Measurements from ENCODE around the gene ZBTB16.

The ZBTB16 gene

DNA sequence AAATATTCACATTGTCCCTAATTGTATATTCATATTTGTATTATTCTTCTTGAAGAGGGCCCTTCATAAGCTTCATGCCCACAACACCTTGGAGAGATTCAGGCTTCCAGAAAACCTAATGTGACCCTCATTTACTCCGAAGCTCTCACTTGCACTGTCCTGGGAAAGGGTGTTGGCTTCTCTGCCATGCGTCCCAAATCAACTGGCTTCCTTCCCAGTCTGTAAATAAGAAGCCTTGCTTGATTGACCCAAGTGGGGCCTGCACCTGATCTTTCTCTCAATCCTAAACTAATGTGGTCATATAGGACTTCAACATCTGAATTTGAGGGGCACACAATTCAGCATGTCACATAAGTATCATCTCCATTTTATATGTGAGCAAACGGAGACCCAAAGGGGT lies 40.5 kb upstream of the ZBTB16 start:
- DNase-seq (ENCODE audit: low spot score): no peak
- in situ Hi-C loops (cut with MboI; ENCODE audit: low pct_unique_long_range_greater_than_20kb, low sequenced_read_pairs, unreplicated experiment): no loop called here
- TF ChIP-seq, protein P1, sequence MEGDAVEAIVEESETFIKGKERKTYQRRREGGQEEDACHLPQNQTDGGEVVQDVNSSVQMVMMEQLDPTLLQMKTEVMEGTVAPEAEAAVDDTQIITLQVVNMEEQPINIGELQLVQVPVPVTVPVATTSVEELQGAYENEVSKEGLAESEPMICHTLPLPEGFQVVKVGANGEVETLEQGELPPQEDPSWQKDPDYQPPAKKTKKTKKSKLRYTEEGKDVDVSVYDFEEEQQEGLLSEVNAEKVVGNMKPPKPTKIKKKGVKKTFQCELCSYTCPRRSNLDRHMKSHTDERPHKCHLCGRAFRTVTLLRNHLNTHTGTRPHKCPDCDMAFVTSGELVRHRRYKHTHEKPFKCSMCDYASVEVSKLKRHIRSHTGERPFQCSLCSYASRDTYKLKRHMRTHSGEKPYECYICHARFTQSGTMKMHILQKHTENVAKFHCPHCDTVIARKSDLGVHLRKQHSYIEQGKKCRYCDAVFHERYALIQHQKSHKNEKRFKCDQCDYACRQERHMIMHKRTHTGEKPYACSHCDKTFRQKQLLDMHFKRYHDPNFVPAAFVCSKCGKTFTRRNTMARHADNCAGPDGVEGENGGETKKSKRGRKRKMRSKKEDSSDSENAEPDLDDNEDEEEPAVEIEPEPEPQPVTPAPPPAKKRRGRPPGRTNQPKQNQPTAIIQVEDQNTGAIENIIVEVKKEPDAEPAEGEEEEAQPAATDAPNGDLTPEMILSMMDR (IDR thresholded peaks at IDR 0.05; ENCODE audit: extremely low read depth, insufficient read depth, missing control alignments): no peak

DNA sequence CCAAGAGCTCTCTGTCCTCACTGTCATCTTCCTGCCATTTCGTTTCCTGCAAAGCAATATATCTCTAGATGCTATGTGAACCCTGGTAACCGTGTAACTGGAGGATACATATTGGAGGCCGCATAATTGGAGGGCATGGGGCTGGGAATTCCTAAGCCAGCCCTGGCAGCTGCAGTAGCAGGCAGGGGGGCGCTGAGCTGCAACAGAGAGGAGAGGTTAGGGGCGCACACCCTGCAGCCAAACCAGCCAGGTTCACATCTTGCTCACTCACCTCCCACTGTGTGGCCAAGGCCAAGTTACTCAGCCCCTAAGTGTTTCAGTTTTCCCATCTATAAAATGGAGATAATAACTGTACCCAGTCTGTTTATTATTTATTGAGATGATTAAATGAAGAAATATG lies 39.9 kb upstream of the ZBTB16 start:
- DNase-seq (ENCODE audit: low spot score): no peak
- in situ Hi-C loops (cut with MboI; ENCODE audit: low pct_unique_long_range_greater_than_20kb, low sequenced_read_pairs, unreplicated experiment): no loop called here
- TF ChIP-seq, protein P1 (IDR thresholded peaks at IDR 0.05; ENCODE audit: extremely low read depth, insufficient read depth, missing control alignments): no peak

DNA sequence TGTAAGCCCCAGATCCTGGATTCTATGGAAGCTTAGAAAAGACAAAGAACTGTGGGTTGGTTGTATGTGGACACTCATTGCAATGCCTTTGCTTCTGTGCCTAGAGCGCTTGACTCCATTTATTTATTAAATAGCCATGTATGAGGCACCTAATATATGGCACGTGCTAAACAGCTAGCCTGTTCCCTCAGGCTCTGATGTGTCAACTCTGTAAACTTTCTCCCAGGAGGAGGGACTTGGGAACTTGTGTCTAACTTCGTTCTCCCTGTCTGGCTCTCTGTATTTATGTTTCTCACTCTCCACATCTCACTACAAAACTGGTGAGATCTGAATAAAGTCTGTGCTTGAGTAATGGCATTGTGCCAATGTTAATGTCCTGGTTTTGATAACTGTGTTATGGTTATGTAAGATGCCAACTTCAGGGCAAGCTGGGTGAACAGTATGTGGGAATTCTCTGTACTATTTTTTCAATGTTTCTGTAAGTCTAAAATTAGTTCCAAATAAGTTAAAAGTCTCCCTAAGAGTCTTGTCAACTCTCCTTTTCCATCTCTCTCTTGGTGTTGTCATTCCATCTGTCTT lies 34.1 kb upstream of the ZBTB16 start:
- in situ Hi-C loops (cut with MboI; ENCODE audit: low pct_unique_long_range_greater_than_20kb, low sequenced_read_pairs, unreplicated experiment): no loop called here
- no peak for DNase-seq (ENCODE audit: low spot score)
- TF ChIP-seq, protein P1 (IDR thresholded peaks at IDR 0.05; ENCODE audit: extremely low read depth, insufficient read depth, missing control alignments): no peak

DNA sequence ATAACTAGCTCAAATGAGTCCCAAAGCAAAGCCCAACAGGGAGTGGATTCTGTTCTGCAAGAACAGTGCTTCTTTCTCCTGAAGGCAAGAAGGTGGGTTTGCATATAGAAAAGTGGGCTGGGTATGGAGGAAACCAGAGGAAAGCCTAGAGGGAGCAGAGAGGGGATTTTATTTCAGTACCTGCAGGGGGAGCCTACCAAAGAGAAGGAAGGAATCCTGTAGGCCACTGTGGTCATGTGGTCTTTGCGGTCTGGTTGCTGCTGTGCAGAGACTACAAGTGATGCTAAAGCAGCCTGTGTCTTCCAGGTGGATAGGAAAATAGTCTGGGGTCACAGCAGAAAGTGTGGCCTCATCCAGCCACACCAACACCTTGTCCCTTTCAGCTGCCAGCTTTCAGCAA lies 33.2 kb upstream of the ZBTB16 start:
- TF ChIP-seq, protein P1 (IDR thresholded peaks at IDR 0.05; ENCODE audit: extremely low read depth, insufficient read depth, missing control alignments): no peak
- in situ Hi-C loops (cut with MboI; ENCODE audit: low pct_unique_long_range_greater_than_20kb, low sequenced_read_pairs, unreplicated experiment): no loop called here
- DNase-seq (ENCODE audit: low spot score): no peak

DNA sequence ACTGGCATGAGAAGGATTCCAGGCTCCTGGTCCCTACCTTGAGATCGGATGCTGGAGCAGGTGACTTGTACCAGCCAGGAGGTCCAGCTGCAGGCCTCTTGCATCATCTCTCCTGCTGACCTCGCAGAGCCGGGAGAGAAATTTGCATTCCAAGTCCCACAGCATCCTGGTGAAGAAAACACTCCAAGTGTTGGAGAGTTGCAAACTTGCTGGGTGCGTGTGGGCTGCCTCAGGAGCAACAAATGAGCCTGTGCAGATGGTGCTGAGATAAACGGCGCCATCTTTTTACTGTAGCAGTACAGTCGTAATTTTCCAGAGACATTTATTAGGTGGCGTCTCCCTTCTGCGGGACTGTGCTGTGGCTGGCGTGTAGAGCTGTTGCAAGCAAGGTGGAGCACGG lies 32.1 kb upstream of the ZBTB16 start:
- TF ChIP-seq, protein P1 (IDR thresholded peaks at IDR 0.05; ENCODE audit: extremely low read depth, insufficient read depth, missing control alignments): no peak
- no peak for DNase-seq (ENCODE audit: low spot score)
- in situ Hi-C loops (cut with MboI; ENCODE audit: low pct_unique_long_range_greater_than_20kb, low sequenced_read_pairs, unreplicated experiment): no loop called here

DNA sequence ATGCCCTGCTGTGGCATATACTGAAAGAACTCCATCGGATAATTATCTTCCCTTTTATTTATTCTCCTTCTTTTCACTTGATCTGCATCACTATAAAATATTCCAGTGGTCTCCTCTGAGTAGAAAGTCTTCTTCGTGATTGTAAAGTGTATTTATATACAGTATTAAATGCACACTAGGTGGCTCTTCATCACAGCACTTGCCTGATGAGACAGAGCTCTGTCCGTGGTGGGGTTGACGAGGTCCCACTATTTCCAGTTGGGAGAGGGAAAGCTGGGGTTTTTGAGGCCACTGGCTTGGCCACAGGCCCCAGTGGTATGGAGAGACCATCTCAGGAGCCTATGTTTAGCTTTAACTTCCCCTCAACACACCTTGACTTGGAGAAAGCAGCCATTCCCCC lies 31.6 kb upstream of the ZBTB16 start:
- in situ Hi-C loops (cut with MboI; ENCODE audit: low pct_unique_long_range_greater_than_20kb, low sequenced_read_pairs, unreplicated experiment): no loop called here

More for the DNA sequence above, 31.6 kb upstream of the ZBTB16 start:
- DNase-seq (ENCODE audit: low spot score): no peak
- TF ChIP-seq, protein P1 (IDR thresholded peaks at IDR 0.05; ENCODE audit: extremely low read depth, insufficient read depth, missing control alignments): no peak
